ENCODE measurements around the gene HUNK.

- TF ChIP-seq CTCF (IDR thresholded peaks at IDR 0.05) = no peak
- TF ChIP-seq POLR2A (IDR thresholded peaks at IDR 0.05) = no peak
These were observed 40.4 kb downstream of the HUNK start for GRCh38 chr21:31913182-31913608.

All from adrenal gland (tissue), 5 donors.